Fibroblast of the aortic adventitia (primary cell): ENCODE measurements around the gene TBC1D3B. TPM values are rescaled to one million over a fixed set of nuclear protein-coding genes. Genes with fewer than 3 reads are reported as not detected.
"Not testable (repeated sequence)": the region's sequence is repeated elsewhere in the genome, so short reads cannot be mapped to it uniquely, and the experiment has no call there.

Experiments used
- DNase-seq: peaks from one replicate; pipeline ENCODE4 v3.0.0-alpha.2; 2010; ENCODE audit warnings: low read depth
- H3K4me3 ChIP-seq: 2 replicates; pipeline ENCODE4 v1.5.1; 2011; ENCODE audit warnings: low read depth, mild to moderate bottlenecking, control low read depth, low read length, moderate library complexity
- CTCF ChIP-seq: IDR thresholded peaks from 2 replicates; pipeline ENCODE4 v1.5.1; 2011; ENCODE audit warnings: mild to moderate bottlenecking, low read length, control low read depth, inconsistent platforms; ENCODE audit not compliant: insufficient read depth
- total RNA-seq: library from RNA; depleted of rRNA; stranded (reverse); fragments of >200 nt; gene quantifications from 2 replicates; pipeline ENCODE4 v1.2.3, GENCODE V29; 2012; ENCODE audit warnings: low replicate concordance

TBC1D3B gene
- total RNA-seq, 1 donor, result 0.36 TPM

- TF ChIP-seq CTCF, result no peak
- no peak for DNase-seq
- no peak overlapping the region for H3K4me3 ChIP-seq
These were observed 12.5 kb upstream of the TBC1D3B start for GRCh38 chr17:36188891-36189306.

DNA sequence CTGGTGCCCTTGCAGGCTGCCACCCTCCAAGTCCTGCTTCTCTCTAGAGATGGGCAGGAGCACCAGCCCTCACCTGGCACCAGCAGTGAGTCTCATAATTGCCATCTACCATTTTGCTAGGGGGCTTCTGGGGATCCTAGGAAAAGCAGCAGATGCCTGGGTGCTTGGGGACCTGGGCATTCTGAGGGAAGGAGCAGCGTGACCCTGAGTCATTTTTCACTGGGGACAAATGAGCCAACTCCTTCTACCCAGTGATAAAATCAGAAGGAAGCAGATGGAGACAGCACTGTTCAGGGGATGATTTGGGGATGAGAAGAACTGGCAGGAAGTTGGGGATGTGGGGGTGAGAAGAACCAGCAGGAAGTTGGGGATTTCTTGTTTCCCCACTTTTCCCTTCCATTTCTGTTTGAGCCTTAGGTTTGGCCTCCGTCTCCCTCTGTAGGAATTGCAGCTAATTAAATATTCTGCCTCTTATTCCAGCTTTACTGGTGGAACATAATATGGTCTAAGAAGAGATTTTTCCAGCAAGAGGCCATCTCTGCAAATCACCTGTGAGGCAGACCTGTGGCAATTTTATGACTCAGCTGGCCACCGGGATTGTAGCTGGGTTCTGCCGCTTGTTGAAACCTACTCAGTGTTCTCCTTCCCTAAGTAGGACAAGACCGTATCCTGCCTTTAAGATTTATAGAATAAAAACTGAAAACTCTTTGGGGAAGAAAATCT is 11.7 kb upstream of the TBC1D3B start:
- DNase-seq, H3K4me3 ChIP-seq: not testable (repeated sequence)

DNA sequence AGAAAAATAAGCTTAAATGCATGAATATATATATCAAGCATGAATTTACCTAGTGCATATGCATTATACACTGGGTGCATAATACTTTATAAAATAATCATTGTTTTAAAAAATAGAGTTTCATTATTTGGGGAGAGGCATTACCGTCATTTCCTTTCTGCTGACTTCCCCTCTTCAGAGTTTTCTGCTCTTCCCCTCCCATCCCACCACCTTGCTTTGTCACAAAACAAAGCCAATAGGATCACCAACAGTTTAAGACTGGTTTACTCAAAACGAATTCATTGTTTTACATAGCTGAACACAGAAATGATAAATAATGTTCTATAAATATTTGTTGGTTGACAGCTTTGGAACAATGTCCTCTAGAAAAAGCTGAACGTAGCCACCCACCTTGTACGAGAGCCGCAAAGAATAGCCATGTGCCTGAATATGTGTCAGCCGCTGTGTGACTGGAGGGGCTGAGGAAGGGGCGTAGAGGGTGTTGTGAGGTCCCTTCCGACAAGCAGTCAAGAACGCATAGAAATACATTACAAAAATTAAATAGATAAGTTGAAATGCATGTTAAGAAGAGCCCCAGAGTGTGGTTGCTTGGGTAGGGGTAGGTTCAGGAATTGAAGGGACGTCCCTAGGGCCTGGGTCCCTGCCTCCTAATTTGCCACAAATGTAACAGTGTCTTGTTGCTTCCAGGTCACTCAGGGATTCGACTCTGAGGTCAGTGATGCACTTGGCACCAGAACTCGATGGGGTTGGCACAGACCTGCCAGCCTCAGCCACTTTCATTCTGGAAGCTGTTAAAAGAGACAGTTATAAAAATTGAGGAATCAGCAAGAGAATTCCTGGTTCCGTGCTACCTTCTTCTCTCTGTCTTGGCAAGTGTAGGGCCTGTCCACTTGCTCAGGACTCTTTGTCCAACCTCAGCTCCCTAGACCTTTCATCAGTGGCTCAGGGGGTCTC is 10.7 kb upstream of the TBC1D3B start:
- not testable (repeated sequence) for H3K4me3 ChIP-seq, DNase-seq

- DNase-seq, result no peak
- TF ChIP-seq CTCF, result no peak
These were observed 9.0 kb upstream of the TBC1D3B start for GRCh38 chr17:36185416-36185815.

DNA sequence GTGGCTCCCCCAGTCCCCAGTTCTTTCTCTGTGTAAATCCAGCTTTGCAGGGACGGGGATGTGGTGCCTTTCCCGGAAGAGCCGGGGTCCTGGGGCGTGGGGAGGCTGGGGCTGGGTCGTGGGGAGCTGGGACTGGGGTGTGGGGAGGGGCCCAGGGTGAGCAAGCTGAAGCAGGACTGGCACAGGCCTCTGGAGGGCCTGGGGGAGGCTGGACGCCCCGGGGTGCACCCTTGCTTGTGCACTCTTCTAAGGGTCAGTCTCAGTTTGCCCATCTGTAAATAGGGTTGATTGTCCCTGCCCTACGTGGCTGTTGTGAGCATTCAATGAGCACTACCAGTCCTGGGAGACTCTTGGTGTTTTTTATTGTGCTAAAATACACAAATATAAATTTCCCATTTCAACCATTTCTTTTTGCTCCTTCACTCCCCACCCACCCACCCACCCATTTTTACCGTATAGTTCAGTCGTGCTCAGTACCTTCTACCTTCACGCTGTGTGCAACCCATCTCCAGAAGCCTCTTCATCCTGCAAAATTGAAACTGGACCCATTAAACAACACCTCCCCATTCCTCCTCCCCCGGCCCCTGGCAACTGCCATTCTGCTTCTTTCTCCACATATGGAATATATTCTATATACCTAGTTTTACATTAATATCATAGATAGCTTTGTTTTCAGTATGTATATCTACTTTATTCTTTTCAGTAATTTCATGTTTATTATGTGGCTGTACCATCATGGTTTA is 7.8 kb upstream of the TBC1D3B start:
- no peak for DNase-seq
- no peak for TF ChIP-seq CTCF
- peak overlapping the region; percentile 71 for H3K4me3 ChIP-seq

More at GRCh38 chr17:36185416-36185815, 9.0 kb upstream of the TBC1D3B start:
- no peak overlapping the region for H3K4me3 ChIP-seq

GRCh38 chr17:36183001-36183971 is 6.8 kb upstream of the TBC1D3B start:
- peak overlapping the region; percentile 71 for H3K4me3 ChIP-seq
- no peak for TF ChIP-seq CTCF
- peak; percentile 68 for DNase-seq
